Measurements from ENCODE around the gene P3H1. TPM values are rescaled to one million over a fixed set of nuclear protein-coding genes. Genes with fewer than 3 reads are reported as not detected.

P3H1 gene
- total and polyA plus RNA-seq, 2 of the 13 experiments (the other 11 are each of a cell fraction or from before 2014, with no cell fraction given) = 64.6 to 120 TPM

DNA sequence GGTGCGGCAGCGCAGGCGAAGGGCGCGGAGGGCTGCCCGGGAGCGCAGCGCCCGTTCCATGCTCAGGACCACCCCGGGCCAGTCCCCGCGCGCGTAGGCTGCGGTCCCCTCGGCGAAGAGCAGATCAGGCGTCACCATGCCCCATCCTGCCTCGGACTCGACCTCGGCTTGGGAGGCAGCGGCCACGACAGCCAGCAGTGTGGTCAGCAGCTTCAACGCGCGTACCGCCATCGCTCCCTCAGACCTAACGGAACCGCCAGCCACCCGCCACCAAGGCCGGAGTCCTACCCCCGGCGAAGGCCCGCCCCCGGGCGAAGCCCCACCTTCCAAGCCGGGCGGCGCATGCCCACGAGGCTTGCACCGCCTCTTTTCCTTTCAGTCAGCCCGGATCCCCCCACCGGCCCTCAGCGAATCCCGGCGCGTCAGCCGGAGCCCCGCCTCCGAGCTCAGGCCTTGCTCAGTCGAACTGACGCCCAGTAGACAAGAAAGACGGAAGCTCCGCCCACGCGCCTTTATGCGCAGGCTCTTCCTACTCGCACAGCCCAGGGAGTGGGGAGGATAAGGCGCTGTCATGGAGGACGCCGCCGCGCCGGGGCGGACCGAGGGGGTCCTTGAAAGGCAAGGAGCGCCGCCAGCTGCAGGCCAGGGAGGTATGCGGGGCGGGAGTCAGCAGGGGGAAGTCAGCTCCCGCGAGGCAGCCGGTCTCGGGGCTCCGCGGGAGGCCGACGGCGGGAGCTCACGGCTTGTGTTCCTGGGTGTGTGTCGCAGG, at the start of gene P3H1, which contains the start of gene C1orf50 (continued):
- peak; percentile 97; the same call in 1 of the 2 replicates for TF ChIP-seq ARID2 (CRISPR knock-in tag; IDR thresholded peaks at IDR 0.05; ENCODE audit: borderline replicate concordance)
- TF ChIP-seq ZFP62 (CRISPR knock-in tag; IDR thresholded peaks at IDR 0.05) = 0 out of 2 replicates have a peak, but pooled peaks have one; percentile 42
- TF ChIP-seq NR2F6 (IDR thresholded peaks at IDR 0.05) = no peak
- TF ChIP-seq NR2F6 (CRISPR knock-in tag; IDR thresholded peaks at IDR 0.05) = no peak
- TF ChIP-seq, protein P1, sequence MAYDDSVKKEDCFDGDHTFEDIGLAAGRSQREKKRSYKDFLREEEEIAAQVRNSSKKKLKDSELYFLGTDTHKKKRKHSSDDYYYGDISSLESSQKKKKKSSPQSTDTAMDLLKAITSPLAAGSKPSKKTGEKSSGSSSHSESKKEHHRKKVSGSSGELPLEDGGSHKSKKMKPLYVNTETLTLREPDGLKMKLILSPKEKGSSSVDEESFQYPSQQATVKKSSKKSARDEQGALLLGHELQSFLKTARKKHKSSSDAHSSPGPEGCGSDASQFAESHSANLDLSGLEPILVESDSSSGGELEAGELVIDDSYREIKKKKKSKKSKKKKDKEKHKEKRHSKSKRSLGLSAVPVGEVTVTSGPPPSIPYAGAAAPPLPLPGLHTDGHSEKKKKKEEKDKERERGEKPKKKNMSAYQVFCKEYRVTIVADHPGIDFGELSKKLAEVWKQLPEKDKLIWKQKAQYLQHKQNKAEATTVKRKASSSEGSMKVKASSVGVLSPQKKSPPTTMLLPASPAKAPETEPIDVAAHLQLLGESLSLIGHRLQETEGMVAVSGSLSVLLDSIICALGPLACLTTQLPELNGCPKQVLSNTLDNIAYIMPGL (CRISPR knock-in tag; IDR thresholded peaks at IDR 0.05; ENCODE audit: borderline replicate concordance in 1 of 2, low read depth in 1 of 2) = peak; percentile 40 to 73; a peak in 3 of 4 replicates
- TF ChIP-seq ZNF570 (CRISPR knock-in tag; IDR thresholded peaks at IDR 0.05; ENCODE audit: borderline replicate concordance) = no peak
- no peak for TF ChIP-seq SMAD9 (CRISPR knock-in tag; IDR thresholded peaks at IDR 0.05)
- TF ChIP-seq ZNF737 (CRISPR knock-in tag; IDR thresholded peaks at IDR 0.05; ENCODE audit: borderline replicate concordance) = no peak
- TF ChIP-seq, protein P2, sequence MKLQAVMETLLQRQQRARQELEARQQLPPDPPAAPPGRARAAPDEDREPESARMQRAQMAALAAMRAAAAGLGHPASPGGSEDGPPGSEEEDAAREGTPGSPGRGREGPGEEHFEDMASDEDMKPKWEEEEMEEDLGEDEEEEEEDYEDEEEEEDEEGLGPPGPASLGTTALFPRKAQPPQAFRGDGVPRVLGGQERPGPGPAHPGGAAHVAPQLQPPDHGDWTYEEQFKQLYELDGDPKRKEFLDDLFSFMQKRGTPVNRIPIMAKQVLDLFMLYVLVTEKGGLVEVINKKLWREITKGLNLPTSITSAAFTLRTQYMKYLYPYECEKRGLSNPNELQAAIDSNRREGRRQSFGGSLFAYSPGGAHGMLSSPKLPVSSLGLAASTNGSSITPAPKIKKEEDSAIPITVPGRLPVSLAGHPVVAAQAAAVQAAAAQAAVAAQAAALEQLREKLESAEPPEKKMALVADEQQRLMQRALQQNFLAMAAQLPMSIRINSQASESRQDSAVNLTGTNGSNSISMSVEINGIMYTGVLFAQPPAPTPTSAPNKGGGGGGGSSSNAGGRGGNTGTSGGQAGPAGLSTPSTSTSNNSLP (IDR thresholded peaks at IDR 0.05; ENCODE audit: low read depth, low read length) = no peak
- no peak; the same call in none of the 2 replicates for TF ChIP-seq GTF3A (CRISPR knock-in tag; conservative IDR thresholded peaks at IDR 0.05)
- peak; percentile 75 for TF ChIP-seq ZBTB7B (CRISPR knock-in tag; IDR thresholded peaks at IDR 0.05)
- TF ChIP-seq, protein P3, sequence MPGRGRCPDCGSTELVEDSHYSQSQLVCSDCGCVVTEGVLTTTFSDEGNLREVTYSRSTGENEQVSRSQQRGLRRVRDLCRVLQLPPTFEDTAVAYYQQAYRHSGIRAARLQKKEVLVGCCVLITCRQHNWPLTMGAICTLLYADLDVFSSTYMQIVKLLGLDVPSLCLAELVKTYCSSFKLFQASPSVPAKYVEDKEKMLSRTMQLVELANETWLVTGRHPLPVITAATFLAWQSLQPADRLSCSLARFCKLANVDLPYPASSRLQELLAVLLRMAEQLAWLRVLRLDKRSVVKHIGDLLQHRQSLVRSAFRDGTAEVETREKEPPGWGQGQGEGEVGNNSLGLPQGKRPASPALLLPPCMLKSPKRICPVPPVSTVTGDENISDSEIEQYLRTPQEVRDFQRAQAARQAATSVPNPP (CRISPR knock-in tag; IDR thresholded peaks at IDR 0.05) = no peak
- TF ChIP-seq RFXAP (CRISPR knock-in tag; IDR thresholded peaks at IDR 0.05; ENCODE audit: borderline replicate concordance) = peak; percentile 21; the same call in 1 of the 2 replicates
- no peak for TF ChIP-seq SSRP1 (CRISPR knock-in tag; IDR thresholded peaks at IDR 0.05)
- TF ChIP-seq, protein P4, sequence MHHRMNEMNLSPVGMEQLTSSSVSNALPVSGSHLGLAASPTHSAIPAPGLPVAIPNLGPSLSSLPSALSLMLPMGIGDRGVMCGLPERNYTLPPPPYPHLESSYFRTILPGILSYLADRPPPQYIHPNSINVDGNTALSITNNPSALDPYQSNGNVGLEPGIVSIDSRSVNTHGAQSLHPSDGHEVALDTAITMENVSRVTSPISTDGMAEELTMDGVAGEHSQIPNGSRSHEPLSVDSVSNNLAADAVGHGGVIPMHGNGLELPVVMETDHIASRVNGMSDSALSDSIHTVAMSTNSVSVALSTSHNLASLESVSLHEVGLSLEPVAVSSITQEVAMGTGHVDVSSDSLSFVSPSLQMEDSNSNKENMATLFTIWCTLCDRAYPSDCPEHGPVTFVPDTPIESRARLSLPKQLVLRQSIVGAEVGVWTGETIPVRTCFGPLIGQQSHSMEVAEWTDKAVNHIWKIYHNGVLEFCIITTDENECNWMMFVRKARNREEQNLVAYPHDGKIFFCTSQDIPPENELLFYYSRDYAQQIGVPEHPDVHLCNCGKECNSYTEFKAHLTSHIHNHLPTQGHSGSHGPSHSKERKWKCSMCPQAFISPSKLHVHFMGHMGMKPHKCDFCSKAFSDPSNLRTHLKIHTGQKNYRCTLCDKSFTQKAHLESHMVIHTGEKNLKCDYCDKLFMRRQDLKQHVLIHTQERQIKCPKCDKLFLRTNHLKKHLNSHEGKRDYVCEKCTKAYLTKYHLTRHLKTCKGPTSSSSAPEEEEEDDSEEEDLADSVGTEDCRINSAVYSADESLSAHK (CRISPR knock-in tag; IDR thresholded peaks at IDR 0.05; ENCODE audit: borderline replicate concordance) = no peak
- TF ChIP-seq KDM2A (CRISPR knock-in tag; IDR thresholded peaks at IDR 0.05; ENCODE audit: borderline replicate concordance, low read depth) = peak; percentile 84
- no peak for TF ChIP-seq ZNF496 (CRISPR knock-in tag; IDR thresholded peaks at IDR 0.05; ENCODE audit: insufficient replicate concordance)
- TF ChIP-seq U2AF1 (optimal IDR thresholded peaks at IDR 0.05; ENCODE audit: low read depth, low read length) = no peak
- TF ChIP-seq, protein P5, sequence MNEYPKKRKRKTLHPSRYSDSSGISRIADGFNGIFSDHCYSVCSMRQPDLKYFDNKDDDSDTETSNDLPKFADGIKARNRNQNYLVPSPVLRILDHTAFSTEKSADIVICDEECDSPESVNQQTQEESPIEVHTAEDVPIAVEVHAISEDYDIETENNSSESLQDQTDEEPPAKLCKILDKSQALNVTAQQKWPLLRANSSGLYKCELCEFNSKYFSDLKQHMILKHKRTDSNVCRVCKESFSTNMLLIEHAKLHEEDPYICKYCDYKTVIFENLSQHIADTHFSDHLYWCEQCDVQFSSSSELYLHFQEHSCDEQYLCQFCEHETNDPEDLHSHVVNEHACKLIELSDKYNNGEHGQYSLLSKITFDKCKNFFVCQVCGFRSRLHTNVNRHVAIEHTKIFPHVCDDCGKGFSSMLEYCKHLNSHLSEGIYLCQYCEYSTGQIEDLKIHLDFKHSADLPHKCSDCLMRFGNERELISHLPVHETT (CRISPR knock-in tag; conservative IDR thresholded peaks at IDR 0.05) = no peak; the same call in none of the 2 replicates
- 0 out of 2 replicates have a peak, but pooled peaks have one; percentile 34 for TF ChIP-seq KDM3A (CRISPR knock-in tag; IDR thresholded peaks at IDR 0.05; ENCODE audit: low read depth)
- TF ChIP-seq FIP1L1 (IDR thresholded peaks at IDR 0.05; ENCODE audit: borderline replicate concordance, insufficient read depth, low read depth, low read length) = no peak

All from HepG2 (cell line).